AG09319 (cell line): ENCODE measurements around the gene PRR22.
"Not testable (repeated sequence)": the region's sequence is repeated elsewhere in the genome, so short reads cannot be mapped to it uniquely, and the experiment has no call there.

Experiments used
- DNase-seq: peaks from one replicate; pipeline ENCODE4 v3.0.0-alpha.2; 2010; ENCODE audit warnings: low read depth; ENCODE audit errors: extremely low read depth
- CTCF ChIP-seq: IDR thresholded peaks from 2 replicates; pipeline ENCODE4 v1.5.1; 2011; ENCODE audit warnings: low read depth, mild to moderate bottlenecking, inconsistent platforms, low read length, moderate library complexity

PRR22 gene

GRCh38 chr19:5743630-5744029, 40.9 kb downstream of the PRR22 start:
- TF ChIP-seq CTCF, result no peak
- DNase-seq, result no peak

GRCh38 chr19:5742051-5742450, 42.5 kb downstream of the PRR22 start:
- no peak for TF ChIP-seq CTCF
- DNase-seq, result no peak

- no peak for TF ChIP-seq CTCF
- no peak for DNase-seq
Measured at GRCh38 chr19:5738423-5738822, 46.1 kb downstream of the PRR22 start.

- not testable (repeated sequence) for DNase-seq
Measured at GRCh38 chr19:5733172-5733571, 51.4 kb downstream of the PRR22 start.
